COLO829 (cell line): ENCODE results near the gene CT45A10.
A peak's percentile ranks its signal among the peaks of the same experiment; 100 is the strongest.
"Not testable (repeated sequence)": the region's sequence is repeated elsewhere in the genome, so short reads cannot be mapped to it uniquely, and the experiment has no call there.

Experiments used
- DNase-seq: peaks from one replicate; pipeline ENCODE4 v3.0.0; 2012; ENCODE audit warnings: low spot score

CT45A10 gene

GRCh38 chrX:135893294-135893817 lies at the start of gene CT45A10, which contains the start of gene SAGE1:
TSS of gene CT45A10 (minus strand) at chrX:135893444. CDS start at chrX:135885344, 8,100 bp downstream.
TSS of gene SAGE1 (plus strand) at chrX:135893716. CDS start at chrX:135896243, 2,527 bp downstream.
- DNase-seq = peak; percentile 12

GRCh38 chrX:135931644-135932487 lies 38.6 kb upstream of the CT45A10 start:
- DNase-seq = no peak

- no peak for DNase-seq
Observed at GRCh38 chrX:135927897-135928296, 34.7 kb upstream of the CT45A10 start.

GRCh38 chrX:135923353-135923752 lies 30.1 kb upstream of the CT45A10 start:
- DNase-seq = no peak

- DNase-seq = not testable (repeated sequence)
Observed at GRCh38 chrX:135920516-135920915, 27.3 kb upstream of the CT45A10 start.

GRCh38 chrX:135914404-135914803 lies 21.2 kb upstream of the CT45A10 start:
- DNase-seq = no peak

GRCh38 chrX:135910251-135910650 lies 17.0 kb upstream of the CT45A10 start:
- DNase-seq = no peak

GRCh38 chrX:135892781-135893180 lies 463 bp downstream of the CT45A10 start:
- DNase-seq = no peak

- no peak for DNase-seq
Observed at GRCh38 chrX:135890087-135890585, 3.1 kb downstream of the CT45A10 start.

- not testable (repeated sequence) for DNase-seq
Observed at GRCh38 chrX:135888976-135889375, 4.3 kb downstream of the CT45A10 start.

- not testable (repeated sequence) for DNase-seq
Observed at GRCh38 chrX:135888230-135888629, 5.0 kb downstream of the CT45A10 start.

GRCh38 chrX:135882741-135883140 lies 10.5 kb downstream of the CT45A10 start:
- not testable (repeated sequence) for DNase-seq

GRCh38 chrX:135871712-135872111 lies 21.5 kb downstream of the CT45A10 start, which contains the start of gene CT45A9:
TSS of gene CT45A9 (minus strand) at chrX:135871812. CDS start at chrX:135868061, 3,751 bp downstream.
- DNase-seq = not testable (repeated sequence)

- not testable (repeated sequence) for DNase-seq
Observed at GRCh38 chrX:135854438-135854837, 38.8 kb downstream of the CT45A10 start, which contains the start of gene CT45A8. TSS of gene CT45A8 (minus strand) at chrX:135854538. CDS start at chrX:135850783, 3,755 bp downstream.

- not testable (repeated sequence) for DNase-seq
Observed at GRCh38 chrX:135837180-135837579, 56.1 kb downstream of the CT45A10 start, which contains the start of gene CT45A7. TSS of gene CT45A7 (minus strand) at chrX:135837280. CDS start at chrX:135833533, 3,747 bp downstream.
